Measurements from ENCODE around the gene CREB3.
A peak's percentile ranks its signal among the peaks of the same experiment; 100 is the strongest.

CREB3 gene

DNA sequence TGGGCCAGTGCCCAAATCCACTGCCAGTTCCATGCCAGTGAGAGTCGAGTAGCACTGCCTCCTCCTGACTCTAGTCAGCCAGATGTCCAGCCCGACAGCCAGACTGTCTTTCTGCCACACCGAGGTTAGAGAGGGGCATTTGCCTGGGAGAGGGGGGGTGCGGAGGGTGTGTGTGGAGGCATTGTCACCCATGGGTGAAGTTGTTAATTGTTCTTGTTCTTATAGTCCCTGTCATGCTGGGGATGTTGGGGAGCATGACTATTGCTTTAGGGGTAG, 17.7 kb downstream of the CREB3 start:
- no peak for DNase-seq

DNA sequence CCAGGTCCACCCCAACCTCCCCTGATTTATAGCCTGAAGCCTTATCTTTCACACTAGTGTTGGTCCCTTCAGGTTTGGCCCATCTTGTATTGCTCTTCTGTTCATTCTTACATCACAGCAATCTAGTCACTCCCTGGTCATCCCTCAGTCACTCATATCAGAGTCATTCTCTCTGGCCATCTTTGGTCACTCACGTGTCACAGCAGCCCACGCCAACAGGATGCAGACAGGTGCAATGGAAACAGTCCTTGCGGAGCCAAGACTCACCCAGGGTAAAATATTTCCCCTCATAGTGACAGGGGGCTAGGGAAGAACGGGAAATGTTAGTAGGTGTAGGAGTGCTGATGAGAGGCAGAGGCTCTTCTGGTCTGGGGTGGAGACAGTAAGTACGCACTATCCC, 21.0 kb downstream of the CREB3 start:
- no peak for DNase-seq

GRCh38 chr9:35754264-35754663, 21.8 kb downstream of the CREB3 start, which contains the start of gene MSMP:
TSS of gene MSMP (minus strand) at chr9:35754276. CDS start at chr9:35754129, 147 bp downstream.
- DNase-seq, result no peak

DNA sequence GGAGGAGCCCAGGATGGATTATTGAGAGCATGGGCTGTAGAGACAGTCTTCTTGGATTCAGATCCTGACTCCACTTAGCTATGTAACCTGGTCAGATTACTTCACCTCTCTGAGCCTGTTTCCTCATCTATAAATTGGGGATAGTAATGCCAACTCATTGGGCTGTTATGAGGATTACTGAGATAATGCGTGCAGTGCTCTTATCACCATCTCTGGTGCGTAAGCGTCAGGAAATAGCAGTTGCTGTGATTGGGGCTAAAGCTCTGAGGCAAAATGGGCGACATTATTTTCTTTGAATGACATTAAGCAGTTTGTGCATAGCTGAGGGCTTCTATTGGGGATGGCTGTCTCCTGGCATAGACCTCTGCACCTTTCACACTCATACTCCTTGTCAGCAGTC, 22.6 kb downstream of the CREB3 start:
- no peak for DNase-seq

GRCh38 chr9:35756275-35757225, 24.1 kb downstream of the CREB3 start:
- DNase-seq, result peak; percentile 89

- peak; percentile 71 for DNase-seq
These were observed 24.9 kb downstream of the CREB3 start for GRCh38 chr9:35757226-35757891.

- DNase-seq, result no peak
These were observed 25.4 kb downstream of the CREB3 start for GRCh38 chr9:35757892-35758275.

- DNase-seq, result no peak
These were observed 26.1 kb downstream of the CREB3 start for GRCh38 chr9:35758475-35759050.

DNA sequence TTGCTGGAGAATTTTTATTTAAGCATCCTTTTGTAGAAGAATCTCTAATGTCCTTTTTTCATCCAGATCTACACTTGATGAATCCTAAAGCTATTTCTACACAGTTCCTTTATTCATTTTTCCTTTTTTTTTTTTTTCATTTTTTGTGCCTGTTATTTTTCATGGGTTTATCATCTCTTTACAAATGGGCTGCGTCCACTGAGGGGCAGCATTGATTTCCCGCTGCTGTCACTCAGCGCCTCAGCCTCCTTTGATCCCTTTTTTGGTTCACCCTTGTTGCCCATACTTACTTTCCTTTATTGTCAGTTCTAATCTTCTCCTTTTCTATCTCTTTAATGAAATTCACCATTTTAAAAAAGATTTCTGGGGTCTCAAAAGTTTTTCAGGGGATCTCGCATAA, 27.3 kb downstream of the CREB3 start:
- no peak for DNase-seq

DNA sequence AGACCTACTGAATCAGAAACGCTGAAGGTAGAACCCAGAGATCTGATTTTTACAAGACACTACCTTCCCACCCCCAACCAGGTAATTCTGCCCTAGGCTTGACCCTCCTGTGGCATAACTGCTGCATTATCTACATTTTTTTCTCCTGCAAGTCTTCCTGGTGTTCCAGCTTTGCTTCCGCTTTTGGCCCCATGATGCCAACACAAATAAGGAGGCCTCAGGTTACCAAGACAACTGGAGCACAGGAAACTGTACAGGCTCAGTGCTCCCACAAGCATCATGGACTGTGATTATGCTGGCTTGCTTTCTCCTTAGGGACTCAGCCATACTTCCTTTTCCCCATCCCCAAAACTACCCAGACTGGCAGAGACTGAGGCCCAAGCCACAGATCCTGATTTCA, 28.2 kb downstream of the CREB3 start:
- no peak for DNase-seq

- DNase-seq, result no peak
These were observed 30.7 kb downstream of the CREB3 start for GRCh38 chr9:35763181-35763580.

DNA sequence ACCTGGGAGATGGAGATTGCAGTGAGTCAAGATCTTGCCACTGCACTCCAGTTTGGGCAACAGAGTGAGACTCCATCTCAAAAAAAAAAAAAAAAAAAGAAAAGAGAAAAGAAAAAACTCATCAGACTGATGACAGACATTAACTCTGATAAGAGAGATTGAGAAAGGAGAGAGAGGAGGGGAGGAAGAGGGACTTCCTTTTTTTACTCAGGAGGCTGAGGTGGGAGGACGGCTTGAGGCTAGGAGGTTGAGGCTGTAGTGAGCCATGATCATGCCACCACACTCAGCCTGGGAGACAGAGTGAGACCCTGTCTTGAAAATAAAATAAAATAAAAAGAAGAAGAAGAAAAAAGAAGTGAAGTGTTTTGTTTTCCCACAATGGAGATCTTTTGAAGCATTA, 31.3 kb downstream of the CREB3 start:
- DNase-seq, result no peak

DNA sequence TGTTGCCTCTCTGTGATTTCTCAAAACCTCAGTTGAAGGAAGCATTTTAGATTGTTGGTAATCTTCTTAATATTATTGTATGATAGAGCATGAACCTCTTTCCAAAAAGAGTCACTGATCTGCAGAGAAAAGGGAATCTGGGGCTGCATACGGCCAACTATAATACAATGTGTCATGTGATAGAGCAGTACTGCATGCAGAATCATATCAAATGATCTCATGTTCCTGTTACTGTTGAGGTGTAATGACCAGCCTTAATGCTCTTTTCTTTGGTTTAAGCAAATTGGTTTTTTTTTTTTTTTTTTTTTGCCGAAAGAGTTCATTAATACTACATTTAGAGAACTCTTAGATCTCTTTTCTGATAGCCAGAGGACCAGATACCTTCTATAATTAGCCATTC, 34.5 kb downstream of the CREB3 start:
- DNase-seq, result no peak

- no peak for DNase-seq
These were observed 35.0 kb downstream of the CREB3 start for GRCh38 chr9:35767458-35767857.

DNA sequence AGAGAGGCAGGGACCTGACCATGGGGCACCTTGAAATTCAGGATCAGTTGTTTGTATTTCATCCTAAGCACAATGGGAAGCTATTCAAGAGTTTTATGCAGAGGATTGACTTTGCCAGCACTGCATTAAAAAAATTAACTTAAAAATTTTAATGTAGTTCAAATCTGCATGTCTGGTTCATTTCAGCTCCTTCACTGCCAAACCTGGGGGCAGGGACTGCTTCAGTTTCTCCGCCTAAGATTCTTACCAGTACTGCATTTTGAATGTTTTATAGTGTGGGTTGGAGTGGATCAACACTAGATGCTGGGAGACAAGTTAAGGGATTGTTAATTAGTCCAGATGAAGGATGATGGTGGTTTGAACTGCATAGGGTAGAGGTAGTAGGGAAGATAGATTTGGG, 37.3 kb downstream of the CREB3 start:
- no peak for DNase-seq

- no peak for DNase-seq
These were observed 38.6 kb downstream of the CREB3 start for GRCh38 chr9:35771075-35771433.

DNA sequence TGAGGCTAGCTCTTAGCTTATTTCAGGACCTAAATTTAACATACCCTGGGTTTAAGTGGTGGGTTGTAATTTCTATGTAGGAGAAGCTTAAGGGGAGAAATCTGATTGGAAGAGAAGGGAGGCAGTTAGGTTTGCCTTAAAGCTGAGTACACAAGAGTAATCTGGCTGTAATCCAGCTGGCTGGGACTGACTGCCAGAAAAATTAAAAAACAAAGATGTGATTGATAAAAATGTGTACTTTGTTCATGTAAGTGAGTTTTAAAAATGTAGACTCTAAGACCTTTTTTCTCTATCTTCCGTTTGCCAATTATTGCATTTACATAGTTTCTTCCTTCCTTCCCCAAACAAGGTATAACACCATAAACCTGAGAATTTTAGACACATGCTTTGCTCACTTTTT, 39.1 kb downstream of the CREB3 start:
- DNase-seq, result no peak

- no peak for DNase-seq
These were observed 39.5 kb downstream of the CREB3 start for GRCh38 chr9:35771943-35772342.

DNA sequence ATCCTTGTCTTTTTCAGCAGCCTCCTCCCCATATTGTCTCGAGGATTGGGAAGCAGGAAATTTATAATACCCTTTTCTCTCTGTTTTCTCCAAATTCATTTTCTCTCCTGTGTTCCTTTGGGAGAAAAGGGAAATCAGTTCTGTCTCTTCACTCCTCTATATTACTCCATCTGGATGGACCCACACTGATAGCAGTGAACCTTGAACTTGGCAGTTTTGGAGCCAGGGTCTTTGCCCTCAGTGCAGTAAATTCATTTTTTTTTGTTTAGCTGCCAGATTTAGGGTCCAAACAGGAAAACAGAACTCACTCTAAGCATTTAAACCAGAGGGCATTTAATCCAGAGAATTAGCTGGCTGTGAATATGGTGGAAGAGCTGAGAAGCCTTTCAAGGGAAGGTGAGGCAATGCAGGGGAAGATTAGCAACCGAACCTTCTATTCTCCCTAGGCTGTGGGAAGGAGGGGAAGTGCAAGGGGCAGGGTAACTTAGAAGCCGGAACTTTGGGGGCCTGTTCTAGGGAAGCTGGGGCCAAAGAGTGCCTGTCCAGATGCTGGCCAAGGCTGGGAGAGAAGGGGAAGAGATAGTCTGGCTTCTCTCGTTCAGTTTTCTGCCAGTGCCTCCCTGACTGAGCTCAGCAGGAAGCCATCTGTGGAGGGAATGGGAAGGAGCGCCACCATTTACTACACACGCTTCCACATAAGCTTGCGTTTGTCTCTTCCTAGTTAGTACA, 42.6 kb downstream of the CREB3 start:
- DNase-seq, result no peak

- DNase-seq, result no peak
These were observed 43.6 kb downstream of the CREB3 start for GRCh38 chr9:35776018-35776417.

GRCh38 chr9:35778496-35778895, 46.0 kb downstream of the CREB3 start:
- no peak for DNase-seq

DNA sequence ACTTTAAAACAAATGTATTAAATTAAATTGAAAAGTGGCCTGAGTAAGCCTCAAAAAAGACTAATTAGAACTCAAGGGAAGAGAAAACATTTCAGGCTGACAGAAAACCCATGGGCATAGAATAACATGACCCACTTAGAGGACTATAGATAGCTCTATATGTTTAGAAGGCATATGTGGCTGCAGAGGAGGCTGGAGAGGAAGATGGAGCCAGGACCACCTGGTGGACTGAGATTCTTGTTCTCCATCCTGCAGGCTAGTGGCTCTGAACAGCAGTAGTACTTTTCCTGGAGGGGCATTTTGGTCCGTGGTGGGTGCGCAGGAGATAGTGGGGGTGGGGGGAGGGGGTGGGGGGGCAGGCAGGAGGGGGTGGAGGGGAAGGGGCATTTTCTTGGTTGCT, 48.6 kb downstream of the CREB3 start:
- no peak for DNase-seq

DNA sequence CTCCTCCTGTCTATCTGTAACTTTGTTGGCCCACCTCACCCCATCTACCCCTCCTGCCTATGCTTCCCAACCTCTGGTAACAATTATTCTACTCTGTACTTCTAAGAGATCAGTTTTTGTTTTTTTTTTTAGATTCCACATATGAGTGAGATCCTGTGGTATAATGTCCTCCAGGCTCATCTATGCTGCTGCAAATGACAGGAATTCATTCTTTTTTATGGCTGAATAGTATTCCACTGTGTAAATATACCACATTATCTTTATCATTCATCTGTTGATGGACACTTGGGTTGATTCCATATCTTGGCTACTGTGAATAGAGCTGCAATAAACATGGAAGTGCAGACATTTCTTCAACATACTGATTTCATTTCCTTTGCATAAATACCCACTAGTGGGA, 51.0 kb downstream of the CREB3 start:
- DNase-seq, result no peak
